ENCODE results near the gene THSD7A.

The THSD7A gene

DNA sequence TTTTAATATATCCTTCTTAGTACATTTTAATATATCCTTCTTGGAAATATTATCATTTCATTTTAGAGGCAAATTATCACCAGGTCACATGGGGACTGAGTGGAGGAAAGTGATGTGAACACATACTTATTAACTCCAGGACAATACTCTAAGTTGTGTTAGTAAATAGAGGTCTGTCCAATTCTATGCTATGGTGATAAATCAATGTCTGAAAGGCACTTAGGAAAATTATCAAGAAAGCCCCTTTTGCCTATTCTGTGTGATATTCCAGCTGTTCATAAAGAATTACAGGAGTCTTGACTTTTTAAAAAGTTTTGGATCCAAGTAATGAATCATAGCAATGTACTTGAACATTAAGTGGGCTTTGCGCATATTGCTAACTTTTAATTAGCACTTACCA lies 88.5 kb downstream of the THSD7A start:
- no peak for DNase-seq
- Histone ChIP-seq H3K4me1 (ENCODE audit: control extremely low read depth in 1 of 4, control insufficient read depth in 4 of 4, insufficient read depth in 4 of 4, low read length in 3 of 4) (peaks cover 0 to 4% (median 0%) of the 10 kb centered on the region in 4 experiments), H3K36me3 (ENCODE audit: control insufficient read depth in 4 of 4, insufficient read depth in 4 of 4, low read length in 3 of 4) (no peaks in the 10 kb centered on the region), H3K4me3 (ENCODE audit: control insufficient read depth in 1 of 7, extremely low read depth in 1 of 7, insufficient read depth in 4 of 7, low read depth in 2 of 7, low read length in 6 of 7) (no peak overlapping the region), H3K27me3 (replicated peaks in 2 of 5; ENCODE audit: control insufficient read depth in 4 of 5, insufficient read depth in 5 of 5, low read length in 4 of 5) (no peaks in the 10 kb centered on the region), H3K27ac (ENCODE audit: insufficient read depth in 1 of 2, low read depth in 1 of 2, low read length in 2 of 2, poor library complexity in 1 of 2, severe bottlenecking in 2 of 2) (no peak overlapping the region), H3K9me3 (ENCODE audit: control extremely low read depth in 1 of 5, control insufficient read depth in 4 of 5, insufficient read depth in 2 of 5, low read depth in 1 of 5, low read length in 4 of 5) (no peaks in the 10 kb centered on the region)
- POLR2A ChIA-PET: no interaction called here
- CTCF ChIA-PET: no interaction called here
- WGBS (ENCODE audit: insufficient coverage): 100% methylated on average over 1 of the region's 1 CpG

DNA sequence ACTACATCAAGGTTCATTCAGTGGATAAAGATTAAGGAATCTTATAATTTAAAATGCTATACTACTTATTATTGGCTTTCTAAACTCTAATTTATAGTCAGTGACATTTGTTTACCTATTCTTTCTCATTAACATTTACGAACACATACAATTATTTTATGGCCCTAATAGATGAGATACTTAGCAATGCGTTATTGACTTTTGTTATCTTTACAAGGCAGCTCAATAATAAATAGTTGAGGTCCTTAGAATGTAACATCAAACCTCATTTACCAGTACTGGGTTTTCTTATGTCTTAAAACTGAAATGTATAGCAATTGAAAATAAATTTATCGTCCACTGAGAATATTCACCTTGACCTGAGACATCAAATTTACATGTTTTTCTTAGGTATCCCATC lies 89.0 kb downstream of the THSD7A start:
- Histone ChIP-seq H3K36me3 (ENCODE audit: control insufficient read depth in 4 of 4, insufficient read depth in 4 of 4, low read length in 3 of 4) (no peaks in the 10 kb centered on the region), H3K4me1 (ENCODE audit: control extremely low read depth in 1 of 4, control insufficient read depth in 4 of 4, insufficient read depth in 4 of 4, low read length in 3 of 4) (peaks cover 0 to 4% (median 0%) of the 10 kb centered on the region in 4 experiments), H3K27ac (ENCODE audit: insufficient read depth in 1 of 2, low read depth in 1 of 2, low read length in 2 of 2, poor library complexity in 1 of 2, severe bottlenecking in 2 of 2) (no peak overlapping the region), H3K4me3 (ENCODE audit: control insufficient read depth in 1 of 7, extremely low read depth in 1 of 7, insufficient read depth in 4 of 7, low read depth in 2 of 7, low read length in 6 of 7) (no peak overlapping the region), H3K27me3 (replicated peaks in 2 of 5; ENCODE audit: control insufficient read depth in 4 of 5, insufficient read depth in 5 of 5, low read length in 4 of 5) (no peaks in the 10 kb centered on the region), H3K9me3 (ENCODE audit: control extremely low read depth in 1 of 5, control insufficient read depth in 4 of 5, insufficient read depth in 2 of 5, low read depth in 1 of 5, low read length in 4 of 5) (no peaks in the 10 kb centered on the region)
- ChIA-PET POLR2A (no interaction called here), CTCF (no interaction called here)
- WGBS (ENCODE audit: insufficient coverage): no CpG with 5 or more reads among the region's 3 CpGs
- DNase-seq: no peak

DNA sequence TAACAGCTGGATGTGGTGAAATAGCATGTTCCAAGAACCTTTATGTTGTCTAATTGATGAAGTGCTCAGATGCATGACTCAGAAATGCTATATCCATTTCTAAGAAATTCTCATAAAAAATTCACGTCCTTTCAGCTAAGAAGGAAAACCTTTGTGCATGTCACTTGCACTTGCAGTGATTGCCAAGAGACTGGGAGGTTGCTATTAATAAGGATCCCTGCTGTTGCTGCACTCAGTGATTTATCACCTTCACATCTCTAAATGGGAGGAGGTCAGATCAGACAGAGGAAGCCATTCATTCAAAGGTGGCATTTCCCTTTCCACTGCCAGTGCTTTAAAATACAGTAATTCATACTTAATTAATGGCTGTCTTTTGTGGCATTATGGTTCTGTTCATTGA lies 89.5 kb downstream of the THSD7A start:
- Histone ChIP-seq H3K27me3 (replicated peaks in 2 of 5; ENCODE audit: control insufficient read depth in 4 of 5, insufficient read depth in 5 of 5, low read length in 4 of 5) (no peaks in the 10 kb centered on the region), H3K4me3 (ENCODE audit: control insufficient read depth in 1 of 7, extremely low read depth in 1 of 7, insufficient read depth in 4 of 7, low read depth in 2 of 7, low read length in 6 of 7) (no peak overlapping the region), H3K9me3 (ENCODE audit: control extremely low read depth in 1 of 5, control insufficient read depth in 4 of 5, insufficient read depth in 2 of 5, low read depth in 1 of 5, low read length in 4 of 5) (no peaks in the 10 kb centered on the region), H3K4me1 (ENCODE audit: control extremely low read depth in 1 of 4, control insufficient read depth in 4 of 4, insufficient read depth in 4 of 4, low read length in 3 of 4) (peaks cover 0 to 4% (median 0%) of the 10 kb centered on the region in 4 experiments), H3K27ac (ENCODE audit: insufficient read depth in 1 of 2, low read depth in 1 of 2, low read length in 2 of 2, poor library complexity in 1 of 2, severe bottlenecking in 2 of 2) (no peak overlapping the region), H3K36me3 (ENCODE audit: control insufficient read depth in 4 of 4, insufficient read depth in 4 of 4, low read length in 3 of 4) (no peaks in the 10 kb centered on the region)
- DNase-seq: peak in 1 of 3 donors; percentile 5
- CTCF ChIA-PET: no interaction called here
- 20% methylated on average over 1 of the region's 1 CpG for WGBS (ENCODE audit: insufficient coverage)
- POLR2A ChIA-PET: no interaction called here

DNA sequence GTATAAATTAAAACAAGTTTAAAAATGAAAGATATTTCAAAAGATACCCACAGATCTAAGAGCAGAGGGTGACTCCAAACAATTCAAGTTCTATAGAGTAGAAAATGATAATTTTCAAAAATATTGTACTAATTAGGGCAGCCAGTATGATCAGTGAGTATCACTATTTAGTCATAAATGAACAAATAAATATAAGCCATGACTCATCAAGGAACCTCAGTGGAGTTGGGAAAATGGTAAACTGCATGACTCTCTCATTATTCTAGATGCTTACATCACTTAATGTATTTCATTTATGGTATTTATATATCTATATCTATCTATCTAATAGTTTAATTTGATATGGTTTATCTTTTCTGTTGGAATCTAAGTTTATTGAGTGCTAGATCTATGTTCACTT lies 94.3 kb downstream of the THSD7A start:
- Histone ChIP-seq H3K27me3 (replicated peaks in 2 of 5; ENCODE audit: control insufficient read depth in 4 of 5, insufficient read depth in 5 of 5, low read length in 4 of 5) (no peaks in the 10 kb centered on the region), H3K9me3 (ENCODE audit: control extremely low read depth in 1 of 5, control insufficient read depth in 4 of 5, insufficient read depth in 2 of 5, low read depth in 1 of 5, low read length in 4 of 5) (peaks cover 0 to 3% (median 0%) of the 10 kb centered on the region in 5 experiments), H3K36me3 (ENCODE audit: control insufficient read depth in 4 of 4, insufficient read depth in 4 of 4, low read length in 3 of 4) (no peaks in the 10 kb centered on the region), H3K4me1 (ENCODE audit: control extremely low read depth in 1 of 4, control insufficient read depth in 4 of 4, insufficient read depth in 4 of 4, low read length in 3 of 4) (peaks cover 0 to 4% (median 0%) of the 10 kb centered on the region in 4 experiments), H3K4me3 (ENCODE audit: control insufficient read depth in 1 of 7, extremely low read depth in 1 of 7, insufficient read depth in 4 of 7, low read depth in 2 of 7, low read length in 6 of 7) (no peak overlapping the region), H3K27ac (ENCODE audit: insufficient read depth in 1 of 2, low read depth in 1 of 2, low read length in 2 of 2, poor library complexity in 1 of 2, severe bottlenecking in 2 of 2) (no peak overlapping the region)
- POLR2A ChIA-PET: no interaction called here
- DNase-seq: no peak
- CTCF ChIA-PET: no interaction called here

DNA sequence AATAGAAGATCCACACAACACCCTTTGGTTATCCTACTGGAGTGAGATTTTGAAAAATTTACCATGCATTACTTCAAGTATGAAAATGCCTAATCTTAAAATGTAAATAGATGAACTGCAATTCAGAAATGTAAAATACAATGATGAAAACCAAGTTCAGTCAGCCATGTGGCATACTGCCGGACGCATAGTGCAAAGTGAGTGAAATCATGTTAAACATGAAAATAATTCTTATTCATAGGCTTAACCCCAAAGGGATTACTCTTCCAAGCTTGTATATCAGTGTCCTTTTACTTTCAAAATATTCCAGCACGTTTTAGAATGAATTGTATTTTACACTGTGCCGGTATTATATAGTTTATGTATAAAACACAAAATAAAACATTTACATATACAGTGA lies 99.8 kb downstream of the THSD7A start:
- Histone ChIP-seq H3K36me3 (ENCODE audit: control insufficient read depth in 4 of 4, insufficient read depth in 4 of 4, low read length in 3 of 4) (no peaks in the 10 kb centered on the region), H3K27ac (ENCODE audit: insufficient read depth in 1 of 2, low read depth in 1 of 2, low read length in 2 of 2, poor library complexity in 1 of 2, severe bottlenecking in 2 of 2) (no peak overlapping the region), H3K4me1 (ENCODE audit: control extremely low read depth in 1 of 4, control insufficient read depth in 4 of 4, insufficient read depth in 4 of 4, low read length in 3 of 4) (no peaks in the 10 kb centered on the region), H3K4me3 (ENCODE audit: control insufficient read depth in 1 of 7, extremely low read depth in 1 of 7, insufficient read depth in 4 of 7, low read depth in 2 of 7, low read length in 6 of 7) (no peak overlapping the region), H3K27me3 (replicated peaks in 2 of 5; ENCODE audit: control insufficient read depth in 4 of 5, insufficient read depth in 5 of 5, low read length in 4 of 5) (no peaks in the 10 kb centered on the region), H3K9me3 (ENCODE audit: control extremely low read depth in 1 of 5, control insufficient read depth in 4 of 5, insufficient read depth in 2 of 5, low read depth in 1 of 5, low read length in 4 of 5) (peaks cover 0 to 2% (median 0%) of the 10 kb centered on the region in 5 experiments)
- WGBS (ENCODE audit: insufficient coverage): no CpG with 5 or more reads among the region's 4 CpGs
- DNase-seq: no peak
- ChIA-PET POLR2A (no interaction called here), CTCF (no interaction called here)

DNA sequence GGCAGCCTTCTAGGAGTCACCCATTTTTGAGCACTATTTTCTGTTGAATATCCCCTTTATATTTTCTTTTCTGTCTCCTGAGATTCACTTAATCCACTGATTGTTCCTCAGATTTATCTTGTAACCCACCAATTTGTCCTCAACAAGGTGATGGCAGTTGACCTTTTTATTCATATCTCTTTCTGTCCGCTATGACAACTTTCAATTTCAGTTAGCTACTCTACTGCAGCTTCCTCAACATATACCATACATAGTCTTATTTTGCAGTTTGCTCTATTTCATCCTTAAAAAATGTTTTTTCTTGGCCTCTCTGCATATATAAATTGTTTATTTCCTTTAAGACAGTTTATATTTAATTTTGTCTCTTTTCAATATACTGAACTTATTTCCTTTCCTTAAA lies 101.3 kb downstream of the THSD7A start:
- Histone ChIP-seq H3K27me3 (replicated peaks in 2 of 5; ENCODE audit: control insufficient read depth in 4 of 5, insufficient read depth in 5 of 5, low read length in 4 of 5) (no peaks in the 10 kb centered on the region), H3K4me1 (ENCODE audit: control extremely low read depth in 1 of 4, control insufficient read depth in 4 of 4, insufficient read depth in 4 of 4, low read length in 3 of 4) (no peaks in the 10 kb centered on the region), H3K36me3 (ENCODE audit: control insufficient read depth in 4 of 4, insufficient read depth in 4 of 4, low read length in 3 of 4) (no peaks in the 10 kb centered on the region), H3K9me3 (ENCODE audit: control extremely low read depth in 1 of 5, control insufficient read depth in 4 of 5, insufficient read depth in 2 of 5, low read depth in 1 of 5, low read length in 4 of 5) (no peaks in the 10 kb centered on the region), H3K4me3 (ENCODE audit: control insufficient read depth in 1 of 7, extremely low read depth in 1 of 7, insufficient read depth in 4 of 7, low read depth in 2 of 7, low read length in 6 of 7) (no peak overlapping the region), H3K27ac (ENCODE audit: insufficient read depth in 1 of 2, low read depth in 1 of 2, low read length in 2 of 2, poor library complexity in 1 of 2, severe bottlenecking in 2 of 2) (no peak overlapping the region)
- no peak for DNase-seq
- POLR2A ChIA-PET: no interaction called here
- CTCF ChIA-PET: no interaction called here
- 100% methylated on average over 1 of the region's 1 CpG for WGBS (ENCODE audit: insufficient coverage)

DNA sequence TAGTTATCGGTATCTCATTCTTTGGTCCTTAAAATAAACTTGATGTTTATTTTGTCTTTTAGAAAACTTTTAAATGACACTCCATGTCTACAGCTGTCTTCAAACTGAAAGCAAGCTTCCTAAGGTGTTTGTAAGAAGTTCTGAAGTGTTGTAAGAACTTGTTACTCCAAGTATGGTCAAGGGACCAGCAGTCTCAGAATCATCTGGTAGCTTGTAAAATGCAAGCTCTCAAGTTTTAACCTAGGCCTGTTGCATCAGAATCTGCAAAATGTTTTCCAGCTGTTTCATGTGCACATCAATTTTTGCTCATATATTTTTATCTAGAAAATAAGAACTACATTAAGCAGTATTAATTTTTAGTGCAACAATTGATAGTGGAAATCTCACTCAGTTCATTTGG lies 104.1 kb downstream of the THSD7A start:
- H3K36me3 ChIP-seq (ENCODE audit: control insufficient read depth in 4 of 4, insufficient read depth in 4 of 4, low read length in 3 of 4): no peaks in the 10 kb centered on the region
- H3K4me1 ChIP-seq (ENCODE audit: control extremely low read depth in 1 of 4, control insufficient read depth in 4 of 4, insufficient read depth in 4 of 4, low read length in 3 of 4): no peaks in the 10 kb centered on the region
- H3K27me3 ChIP-seq (replicated peaks in 2 of 5; ENCODE audit: control insufficient read depth in 4 of 5, insufficient read depth in 5 of 5, low read length in 4 of 5): no peaks in the 10 kb centered on the region
- H3K4me3 ChIP-seq (ENCODE audit: control insufficient read depth in 1 of 7, extremely low read depth in 1 of 7, insufficient read depth in 4 of 7, low read depth in 2 of 7, low read length in 6 of 7): no peak overlapping the region
- POLR2A ChIA-PET: no interaction called here
- H3K27ac ChIP-seq (ENCODE audit: insufficient read depth in 1 of 2, low read depth in 1 of 2, low read length in 2 of 2, poor library complexity in 1 of 2, severe bottlenecking in 2 of 2): no peak overlapping the region
- no peaks in the 10 kb centered on the region for H3K9me3 ChIP-seq (ENCODE audit: control extremely low read depth in 1 of 5, control insufficient read depth in 4 of 5, insufficient read depth in 2 of 5, low read depth in 1 of 5, low read length in 4 of 5)
- CTCF ChIA-PET: no interaction called here
- no peak for DNase-seq
- no CpG with 5 or more reads among the region's 1 CpG for WGBS (ENCODE audit: insufficient coverage)

DNA sequence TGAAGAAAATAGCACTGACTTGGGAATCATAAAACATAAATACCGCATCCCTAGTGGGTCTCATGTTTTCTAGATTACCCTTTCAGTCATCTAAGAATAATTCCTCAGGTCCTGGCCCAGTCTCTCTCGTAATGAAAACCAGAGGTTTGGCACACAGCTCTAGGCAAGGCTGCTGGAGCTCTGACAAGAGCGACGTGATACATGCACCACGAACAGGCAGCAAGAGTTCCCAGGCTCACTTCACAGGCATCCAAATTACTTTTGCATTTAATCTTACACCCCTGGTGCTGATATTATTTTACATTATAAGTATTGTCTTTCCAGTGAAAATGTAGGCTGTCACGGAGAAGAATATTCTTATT lies 105.2 kb downstream of the THSD7A start:
- H3K9me3 ChIP-seq (ENCODE audit: control extremely low read depth in 1 of 5, control insufficient read depth in 4 of 5, insufficient read depth in 2 of 5, low read depth in 1 of 5, low read length in 4 of 5): no peaks in the 10 kb centered on the region
- H3K4me3 ChIP-seq (ENCODE audit: control insufficient read depth in 1 of 7, extremely low read depth in 1 of 7, insufficient read depth in 4 of 7, low read depth in 2 of 7, low read length in 6 of 7): no peak overlapping the region
- H3K4me1 ChIP-seq (ENCODE audit: control extremely low read depth in 1 of 4, control insufficient read depth in 4 of 4, insufficient read depth in 4 of 4, low read length in 3 of 4): no peaks in the 10 kb centered on the region
- ChIA-PET CTCF (no interaction called here), POLR2A (no interaction called here)
- no peak for DNase-seq
- WGBS (ENCODE audit: insufficient coverage): 95% methylated on average over 2 of the region's 6 CpGs
- no peaks in the 10 kb centered on the region for H3K36me3 ChIP-seq (ENCODE audit: control insufficient read depth in 4 of 4, insufficient read depth in 4 of 4, low read length in 3 of 4)
- no peak overlapping the region for H3K27ac ChIP-seq (ENCODE audit: insufficient read depth in 1 of 2, low read depth in 1 of 2, low read length in 2 of 2, poor library complexity in 1 of 2, severe bottlenecking in 2 of 2)
- H3K27me3 ChIP-seq (replicated peaks in 2 of 5; ENCODE audit: control insufficient read depth in 4 of 5, insufficient read depth in 5 of 5, low read length in 4 of 5): no peaks in the 10 kb centered on the region

Measured in common myeloid progenitor, CD34-positive (primary cell).